Testis (tissue), 2 donors: Measurements from ENCODE around the gene INPP5A.

Source experiments
- CTCF ChIP-seq, 3 experiments: fragments of 450-650 bp in 2 of 3; fragments of 200-600 bp in 1 of 3; sonication (generic) in 1 of 3; IDR thresholded peaks; one replicate each; pipeline ENCODE4 v1.5.1; 2016 to 2019; ENCODE audit warnings: antibody characterized with exemption in 3 of 3, mild to moderate bottlenecking in 2 of 3, moderate library complexity in 1 of 3
- POLR2A ChIP-seq: fragments of 450-650 bp; IDR thresholded peaks from one replicate; pipeline ENCODE4 v1.6.1; 2017; ENCODE audit warnings: antibody characterized with exemption, mild to moderate bottlenecking, moderate library complexity

- TF ChIP-seq CTCF (IDR thresholded peaks at IDR 0.05) (no peak), POLR2A (no peak)
Observed at GRCh38 chr10:132500781-132501415, 36.7 kb upstream of the INPP5A start.
